ENCODE measurements around the gene ARHGAP26. TPM values are rescaled to one million over a fixed set of nuclear protein-coding genes. Genes with fewer than 3 reads are reported as not detected.

ARHGAP26 gene
- 5.9 and 10.6 TPM in 2 replicates for total RNA-seq (2014; rRNA removed; shearing (Covaris generic))

- no peaks in the 10 kb centered on the region for H3K36me3 ChIP-seq (replicated peaks; ENCODE audit: control insufficient read depth, insufficient read depth, low read length)
- H3K4me3 ChIP-seq (ENCODE audit: insufficient read depth, low read depth, low read length) = peak within 1 kb of the TSS; percentile 84
- DNase-seq = peak; percentile 97
- peaks cover 8% of the 10 kb centered on the region for H3K27me3 ChIP-seq (ENCODE audit: control insufficient read depth, insufficient read depth, low read length)
Measured at GRCh38 chr5:142769793-142770649, at the start of gene ARHGAP26. ARHGAP26 (plus strand) TSS chr5:142770377; CDS start chr5:142770762, 385 bp downstream.

- Histone ChIP-seq H3K36me3 (replicated peaks; ENCODE audit: control insufficient read depth, insufficient read depth, low read length) (no peaks in the 10 kb centered on the region), H3K4me3 (ENCODE audit: insufficient read depth, low read depth, low read length) (no peak overlapping the region)
- DNase-seq = no peak
Measured at GRCh38 chr5:142720641-142721271, 49.4 kb upstream of the ARHGAP26 start.

GRCh38 chr5:142722146-142722545 lies 48.0 kb upstream of the ARHGAP26 start:
- Histone ChIP-seq H3K27me3 (ENCODE audit: control insufficient read depth, insufficient read depth, low read length) (no peaks in the 10 kb centered on the region), H3K4me3 (ENCODE audit: insufficient read depth, low read depth, low read length) (no peak overlapping the region), H3K36me3 (replicated peaks; ENCODE audit: control insufficient read depth, insufficient read depth, low read length) (no peaks in the 10 kb centered on the region)
- DNase-seq = no peak

More at GRCh38 chr5:142720641-142721271, 49.4 kb upstream of the ARHGAP26 start:
- no peaks in the 10 kb centered on the region for H3K27me3 ChIP-seq (ENCODE audit: control insufficient read depth, insufficient read depth, low read length)

GRCh38 chr5:142722896-142723295 lies 47.3 kb upstream of the ARHGAP26 start:
- H3K4me3 ChIP-seq (ENCODE audit: insufficient read depth, low read depth, low read length) = no peak overlapping the region
- no peak for DNase-seq
- H3K27me3 ChIP-seq (ENCODE audit: control insufficient read depth, insufficient read depth, low read length) = no peaks in the 10 kb centered on the region
- H3K36me3 ChIP-seq (replicated peaks; ENCODE audit: control insufficient read depth, insufficient read depth, low read length) = no peaks in the 10 kb centered on the region

GRCh38 chr5:142724821-142725220 lies 45.4 kb upstream of the ARHGAP26 start:
- no peak overlapping the region for H3K4me3 ChIP-seq (ENCODE audit: insufficient read depth, low read depth, low read length)
- H3K27me3 ChIP-seq (ENCODE audit: control insufficient read depth, insufficient read depth, low read length) = no peaks in the 10 kb centered on the region
- no peak for DNase-seq
- H3K36me3 ChIP-seq (replicated peaks; ENCODE audit: control insufficient read depth, insufficient read depth, low read length) = no peaks in the 10 kb centered on the region

- DNase-seq = no peak
- no peak overlapping the region for H3K4me3 ChIP-seq (ENCODE audit: insufficient read depth, low read depth, low read length)
- H3K36me3 ChIP-seq (replicated peaks; ENCODE audit: control insufficient read depth, insufficient read depth, low read length) = no peaks in the 10 kb centered on the region
- H3K27me3 ChIP-seq (ENCODE audit: control insufficient read depth, insufficient read depth, low read length) = no peaks in the 10 kb centered on the region
Measured at GRCh38 chr5:142725231-142726187, 44.7 kb upstream of the ARHGAP26 start.

GRCh38 chr5:142726188-142726731 lies 43.9 kb upstream of the ARHGAP26 start:
- DNase-seq = no peak

GRCh38 chr5:142727735-142728047 lies 42.5 kb upstream of the ARHGAP26 start:
- no peak overlapping the region for H3K4me3 ChIP-seq (ENCODE audit: insufficient read depth, low read depth, low read length)
- H3K27me3 ChIP-seq (ENCODE audit: control insufficient read depth, insufficient read depth, low read length) = no peaks in the 10 kb centered on the region
- DNase-seq = no peak
- H3K36me3 ChIP-seq (replicated peaks; ENCODE audit: control insufficient read depth, insufficient read depth, low read length) = no peaks in the 10 kb centered on the region

More at GRCh38 chr5:142726188-142726731, 43.9 kb upstream of the ARHGAP26 start:
- H3K36me3 ChIP-seq (replicated peaks; ENCODE audit: control insufficient read depth, insufficient read depth, low read length) = no peaks in the 10 kb centered on the region
- no peak overlapping the region for H3K4me3 ChIP-seq (ENCODE audit: insufficient read depth, low read depth, low read length)
- no peaks in the 10 kb centered on the region for H3K27me3 ChIP-seq (ENCODE audit: control insufficient read depth, insufficient read depth, low read length)

- no peak overlapping the region for H3K4me3 ChIP-seq (ENCODE audit: insufficient read depth, low read depth, low read length)
- no peaks in the 10 kb centered on the region for H3K36me3 ChIP-seq (replicated peaks; ENCODE audit: control insufficient read depth, insufficient read depth, low read length)
- no peak for DNase-seq
- H3K27me3 ChIP-seq (ENCODE audit: control insufficient read depth, insufficient read depth, low read length) = no peaks in the 10 kb centered on the region
Measured at GRCh38 chr5:142735323-142736246, 34.6 kb upstream of the ARHGAP26 start.

GRCh38 chr5:142736247-142736632 lies 33.9 kb upstream of the ARHGAP26 start:
- H3K4me3 ChIP-seq (ENCODE audit: insufficient read depth, low read depth, low read length) = no peak overlapping the region
- no peaks in the 10 kb centered on the region for H3K36me3 ChIP-seq (replicated peaks; ENCODE audit: control insufficient read depth, insufficient read depth, low read length)
- no peak for DNase-seq
- H3K27me3 ChIP-seq (ENCODE audit: control insufficient read depth, insufficient read depth, low read length) = no peaks in the 10 kb centered on the region

- Histone ChIP-seq H3K27me3 (ENCODE audit: control insufficient read depth, insufficient read depth, low read length) (no peaks in the 10 kb centered on the region), H3K36me3 (replicated peaks; ENCODE audit: control insufficient read depth, insufficient read depth, low read length) (no peaks in the 10 kb centered on the region), H3K4me3 (ENCODE audit: insufficient read depth, low read depth, low read length) (no peak overlapping the region)
- no peak for DNase-seq
Measured at GRCh38 chr5:142737179-142737578, 33.0 kb upstream of the ARHGAP26 start.

- no peak overlapping the region for H3K4me3 ChIP-seq (ENCODE audit: insufficient read depth, low read depth, low read length)
- H3K27me3 ChIP-seq (ENCODE audit: control insufficient read depth, insufficient read depth, low read length) = no peaks in the 10 kb centered on the region
- H3K36me3 ChIP-seq (replicated peaks; ENCODE audit: control insufficient read depth, insufficient read depth, low read length) = no peaks in the 10 kb centered on the region
- no peak for DNase-seq
Measured at GRCh38 chr5:142740474-142741242, 29.5 kb upstream of the ARHGAP26 start.

Measured in H7 (cell line).